SJCRH30 (cell line): ENCODE data around the gene FNDC5. TPM values are rescaled to one million over a fixed set of nuclear protein-coding genes. Genes with fewer than 3 reads are reported as not detected.

ENCODE experiments used
- total RNA-seq: library from RNA; depleted of rRNA; stranded (reverse); fragments of >200 nt; shearing (Covaris generic); gene quantifications from 2 replicates; pipeline ENCODE4 v1.2.3, GENCODE V29; 2014; rRNA removed

The FNDC5 gene
- total RNA-seq, 1 experiment from 2014 or later = 72.2 TPM

Other genes with a start within 250 kb of the FNDC5 start
- gene ZBTB8OS, start 220.4 kb downstream of the FNDC5 start, total RNA-seq = 55.7 and 73.9 TPM in 2 replicates
- 395 and 437 TPM in 2 replicates for gene RBBP4, start 219.7 kb downstream of the FNDC5 start, total RNA-seq
- 1.1 and 1.6 TPM in 2 replicates for gene SYNC, start 168.1 kb downstream of the FNDC5 start, total RNA-seq
- gene YARS1, start 53.6 kb downstream of the FNDC5 start, total RNA-seq = 81.3 and 91.7 TPM in 2 replicates
- 37.1 and 42.6 TPM in 2 replicates for gene S100PBP, start 53.3 kb downstream of the FNDC5 start, total RNA-seq
- not detected in 2 replicates for gene HPCA, start 15.6 kb upstream of the FNDC5 start, total RNA-seq
- 17.6 and 18.6 TPM in 2 replicates for gene TMEM54, start 30.5 kb upstream of the FNDC5 start, total RNA-seq
- 10.5 and 10.9 TPM in 2 replicates for gene RNF19B, start 93.9 kb upstream of the FNDC5 start, total RNA-seq
- 279 and 283 TPM in 2 replicates for gene AK2, start 166.0 kb upstream of the FNDC5 start, total RNA-seq
- gene AZIN2, start 210.2 kb upstream of the FNDC5 start, total RNA-seq = 8.4 and 8.8 TPM in 2 replicates